ENCODE results near the gene AOPEP. TPM values are rescaled to one million over a fixed set of nuclear protein-coding genes. Genes with fewer than 3 reads are reported as not detected.
A peak's percentile ranks its signal among the peaks of the same experiment; 100 is the strongest.

AOPEP gene
- total RNA-seq, 4 donors from 2014 or later = 305 to 458 (median 419) TPM

- Histone ChIP-seq H3K27me3 (no peaks in the 10 kb centered on the region), H3K27ac (replicated peaks in 1 of 4) (peak overlapping the region in 3 of 4 donors; percentile 77 to 82 (median 81)), H3K36me3 (no peaks in the 10 kb centered on the region), H3K4me1 (peaks cover 33 to 56% (median 45%) of the 10 kb centered on the region in 4 donors), H3K9me3 (no peaks in the 10 kb centered on the region), H3K4me3 (no peak overlapping the region)
- no peak for TF ChIP-seq EP300 (IDR thresholded peaks at IDR 0.05)
- TF ChIP-seq, protein P1, sequence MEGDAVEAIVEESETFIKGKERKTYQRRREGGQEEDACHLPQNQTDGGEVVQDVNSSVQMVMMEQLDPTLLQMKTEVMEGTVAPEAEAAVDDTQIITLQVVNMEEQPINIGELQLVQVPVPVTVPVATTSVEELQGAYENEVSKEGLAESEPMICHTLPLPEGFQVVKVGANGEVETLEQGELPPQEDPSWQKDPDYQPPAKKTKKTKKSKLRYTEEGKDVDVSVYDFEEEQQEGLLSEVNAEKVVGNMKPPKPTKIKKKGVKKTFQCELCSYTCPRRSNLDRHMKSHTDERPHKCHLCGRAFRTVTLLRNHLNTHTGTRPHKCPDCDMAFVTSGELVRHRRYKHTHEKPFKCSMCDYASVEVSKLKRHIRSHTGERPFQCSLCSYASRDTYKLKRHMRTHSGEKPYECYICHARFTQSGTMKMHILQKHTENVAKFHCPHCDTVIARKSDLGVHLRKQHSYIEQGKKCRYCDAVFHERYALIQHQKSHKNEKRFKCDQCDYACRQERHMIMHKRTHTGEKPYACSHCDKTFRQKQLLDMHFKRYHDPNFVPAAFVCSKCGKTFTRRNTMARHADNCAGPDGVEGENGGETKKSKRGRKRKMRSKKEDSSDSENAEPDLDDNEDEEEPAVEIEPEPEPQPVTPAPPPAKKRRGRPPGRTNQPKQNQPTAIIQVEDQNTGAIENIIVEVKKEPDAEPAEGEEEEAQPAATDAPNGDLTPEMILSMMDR (IDR thresholded peaks at IDR 0.05) = no peak
- TF ChIP-seq POLR2AphosphoS5 (IDR thresholded peaks at IDR 0.05) = no peak
- no peak for TF ChIP-seq POLR2A (IDR thresholded peaks at IDR 0.05; ENCODE audit: low read depth)
- DNase-seq (ENCODE audit: extremely low spot score) = peak; percentile 75
- 83% methylated on average over 11 of the region's 12 CpGs for WGBS
- intact Hi-C loops (cut with DNase I) = no loop called here
Observed at GRCh38 chr9:94909250-94909894, 182.9 kb downstream of the AOPEP start.

DNA sequence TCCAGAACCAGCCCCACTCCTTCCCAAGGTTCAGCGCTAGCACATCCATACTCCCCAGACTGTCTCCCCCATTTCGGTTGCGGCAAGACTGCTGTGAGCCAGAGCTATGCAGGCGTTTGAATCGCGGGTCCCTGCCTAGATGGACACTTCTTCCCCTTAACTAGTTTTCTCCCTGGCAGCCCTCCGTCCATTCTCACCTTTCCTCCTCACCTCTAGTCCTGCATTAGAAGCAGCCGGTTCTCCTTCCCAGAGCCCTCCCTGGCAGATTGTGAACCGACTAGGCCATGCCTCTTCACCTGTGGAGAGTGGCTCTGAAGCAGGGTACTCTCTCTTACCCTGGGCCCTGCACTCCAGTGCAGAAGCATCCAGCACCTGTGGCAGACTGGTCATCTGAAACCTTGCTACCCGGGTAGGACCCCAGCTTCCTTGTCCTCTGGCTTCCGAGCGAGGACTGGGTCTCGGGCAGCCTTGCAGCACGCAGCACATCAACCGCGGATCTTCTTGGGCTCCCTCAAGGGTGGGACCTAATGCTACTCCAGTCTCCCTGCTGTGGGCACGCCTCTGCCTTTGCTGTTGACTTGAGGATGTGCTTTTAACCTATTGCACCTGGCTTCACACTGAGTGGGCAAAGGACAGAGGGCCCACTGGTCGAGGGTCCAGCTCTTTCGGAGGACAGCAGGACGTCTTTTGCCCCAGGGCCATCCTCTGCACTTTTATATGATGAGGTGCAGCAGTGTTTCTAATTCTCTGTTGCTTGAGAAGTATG is 183.6 kb downstream of the AOPEP start:
- intact Hi-C loops (cut with DNase I) = no loop called here
- TF ChIP-seq POLR2AphosphoS5 (IDR thresholded peaks at IDR 0.05) (no peak), EP300 (IDR thresholded peaks at IDR 0.05) (no peak), POLR2A (IDR thresholded peaks at IDR 0.05; ENCODE audit: low read depth) (no peak)
- TF ChIP-seq, protein P1 (IDR thresholded peaks at IDR 0.05) = no peak
- peak overlapping the region in 3 of 4 donors; percentile 77 to 82 (median 81) for H3K27ac ChIP-seq (replicated peaks in 1 of 4)
- no peaks in the 10 kb centered on the region for H3K27me3 ChIP-seq
- H3K4me3 ChIP-seq = no peak overlapping the region
- 97% methylated on average over 13 of the region's 20 CpGs for WGBS
- peaks cover 37 to 57% (median 49%) of the 10 kb centered on the region in 4 donors for H3K4me1 ChIP-seq
- no peaks in the 10 kb centered on the region for H3K36me3 ChIP-seq
- peak; percentile 77 for DNase-seq (ENCODE audit: extremely low spot score)
- H3K9me3 ChIP-seq = no peaks in the 10 kb centered on the region

DNA sequence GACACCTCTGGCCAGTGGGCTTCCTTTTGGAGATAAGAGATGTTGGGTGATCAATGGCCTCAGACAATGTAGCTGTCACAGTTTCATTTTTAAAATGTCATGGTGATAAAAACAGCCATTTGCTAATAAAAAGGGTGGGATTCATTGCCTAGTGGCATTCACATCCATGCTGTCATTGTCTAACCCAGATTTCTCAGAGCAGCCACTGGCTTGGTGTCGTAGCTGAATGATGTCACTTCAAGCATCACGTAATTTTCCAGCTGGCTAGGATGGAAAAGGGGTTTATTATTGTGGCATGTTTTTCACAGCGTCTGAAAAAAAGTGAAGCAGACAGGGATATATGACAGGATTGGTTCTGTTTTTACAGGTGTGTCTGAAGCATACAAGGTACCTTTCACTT is 184.7 kb downstream of the AOPEP start:
- DNase-seq (ENCODE audit: extremely low spot score) = peak; percentile 84
- WGBS = 70% methylated on average over 3 of the region's 3 CpGs
- Histone ChIP-seq H3K4me1 (peaks cover 37 to 57% (median 49%) of the 10 kb centered on the region in 4 donors), H3K27ac (replicated peaks in 1 of 4) (peak overlapping the region in 1 of 4 donors; percentile 82), H3K9me3 (no peaks in the 10 kb centered on the region), H3K27me3 (no peaks in the 10 kb centered on the region), H3K4me3 (no peak overlapping the region), H3K36me3 (no peaks in the 10 kb centered on the region)
- TF ChIP-seq POLR2AphosphoS5 (IDR thresholded peaks at IDR 0.05) (no peak), EP300 (IDR thresholded peaks at IDR 0.05) (no peak), POLR2A (IDR thresholded peaks at IDR 0.05; ENCODE audit: low read depth) (no peak)
- TF ChIP-seq, protein P1 (IDR thresholded peaks at IDR 0.05) = no peak
- intact Hi-C loops (cut with DNase I) = no loop called here

DNA sequence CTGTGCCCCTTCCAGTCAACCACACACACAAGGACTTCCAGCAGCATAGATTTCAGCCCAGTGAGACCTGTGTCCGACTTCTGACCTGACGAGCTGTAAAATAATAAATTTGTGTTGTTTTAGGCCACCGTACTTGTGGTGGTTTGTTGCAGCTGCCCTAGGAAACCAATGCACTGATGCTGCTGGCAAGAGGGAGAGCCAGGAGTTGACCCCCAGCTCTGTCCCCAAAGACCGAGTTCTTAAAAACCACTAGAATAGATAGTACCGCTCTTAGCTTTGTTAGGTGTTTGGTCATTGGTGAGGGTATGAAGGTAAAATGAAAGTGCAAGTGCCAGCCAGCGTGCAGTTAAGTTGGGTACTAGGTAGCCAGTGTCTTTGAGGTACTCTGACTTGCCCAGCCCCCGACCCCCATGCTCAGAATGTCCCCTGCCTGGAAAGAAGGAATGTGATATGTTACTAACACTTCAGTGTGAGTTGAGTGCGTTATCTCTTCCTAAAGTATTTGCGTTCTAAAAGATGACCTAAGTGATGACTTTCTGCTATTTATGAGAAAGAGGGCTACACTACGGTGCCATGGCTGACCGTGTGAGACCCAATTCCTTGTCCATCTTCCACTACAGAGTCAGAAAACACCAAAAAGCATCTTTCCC is 185.6 kb downstream of the AOPEP start:
- intact Hi-C loops (cut with DNase I) = no loop called here
- H3K27ac ChIP-seq (replicated peaks in 1 of 4) = peak overlapping the region in 3 of 4 donors; percentile 18 to 58 (median 55)

More for the DNA sequence above, 185.6 kb downstream of the AOPEP start:
- Histone ChIP-seq H3K9me3 (no peaks in the 10 kb centered on the region), H3K36me3 (no peaks in the 10 kb centered on the region), H3K4me3 (no peak overlapping the region), H3K27me3 (no peaks in the 10 kb centered on the region), H3K4me1 (peaks cover 37 to 49% (median 43%) of the 10 kb centered on the region in 4 donors)
- DNase-seq (ENCODE audit: extremely low spot score) = peak; percentile 78
- TF ChIP-seq, protein P1 (IDR thresholded peaks at IDR 0.05) = no peak
- no peak for TF ChIP-seq EP300 (IDR thresholded peaks at IDR 0.05)
- no peak for TF ChIP-seq POLR2A (IDR thresholded peaks at IDR 0.05; ENCODE audit: low read depth)
- no peak for TF ChIP-seq POLR2AphosphoS5 (IDR thresholded peaks at IDR 0.05)
- 94% methylated on average over 11 of the region's 11 CpGs for WGBS

Measured in esophagus muscularis mucosa (tissue), 4 donors.